ENCODE results near the gene PAX5.

Gene PAX5

GRCh38 chr9:37036776-37037502 is 2.9 kb upstream of the PAX5 start:
- no peak for DNase-seq

- no peak for DNase-seq
Measured at GRCh38 chr9:37036371-37036775, 2.3 kb upstream of the PAX5 start.

GRCh38 chr9:37035648-37036370 is 1.7 kb upstream of the PAX5 start:
- DNase-seq = no peak

GRCh38 chr9:37034938-37035647 is 1.0 kb upstream of the PAX5 start:
- DNase-seq = no peak

GRCh38 chr9:37034305-37034937 is 353 bp upstream of the PAX5 start:
- DNase-seq = no peak

GRCh38 chr9:37033141-37033540 is 927 bp downstream of the PAX5 start:
- no peak for DNase-seq

- no peak for DNase-seq
Measured at GRCh38 chr9:37032713-37033112, 1.4 kb downstream of the PAX5 start.

- no peak for DNase-seq
Measured at GRCh38 chr9:37031902-37032301, 2.2 kb downstream of the PAX5 start.

GRCh38 chr9:37031081-37031480 is 3.0 kb downstream of the PAX5 start:
- DNase-seq = no peak

- no peak for DNase-seq
Measured at GRCh38 chr9:37030611-37030939, 3.5 kb downstream of the PAX5 start.

- no peak for DNase-seq
Measured at GRCh38 chr9:37029776-37030610, 4.1 kb downstream of the PAX5 start.

- no peak for DNase-seq
Measured at GRCh38 chr9:37029304-37029775, 4.7 kb downstream of the PAX5 start.

GRCh38 chr9:37028420-37029031 is 5.5 kb downstream of the PAX5 start:
- no peak for DNase-seq

GRCh38 chr9:37027582-37028419 is 6.3 kb downstream of the PAX5 start:
- peak; percentile 75 for DNase-seq

- DNase-seq = no peak
Measured at GRCh38 chr9:37026931-37027581, 7.0 kb downstream of the PAX5 start.

- no peak for DNase-seq
Measured at GRCh38 chr9:37026113-37026930, 7.7 kb downstream of the PAX5 start.

- DNase-seq = no peak
Measured at GRCh38 chr9:37025823-37026112, 8.3 kb downstream of the PAX5 start.

- no peak for DNase-seq
Measured at GRCh38 chr9:37025071-37025822, 8.8 kb downstream of the PAX5 start.

GRCh38 chr9:37017546-37017945 is 16.5 kb downstream of the PAX5 start:
- DNase-seq = no peak
